GM18861 (cell line): ENCODE data around the gene TANC1.

Experiments
- ATAC-seq: cut with Tn5 transposase; IDR thresholded peaks from one replicate; pipeline ENCODE4 v1.9.1; 2021; ENCODE audit not compliant: unreplicated experiment

The TANC1 gene

GRCh38 chr2:159109517-159109916 lies 141.1 kb downstream of the TANC1 start:
- no peak for ATAC-seq

- ATAC-seq: no peak
These were observed 142.3 kb downstream of the TANC1 start for GRCh38 chr2:159110784-159111183.

- no peak for ATAC-seq
These were observed 143.0 kb downstream of the TANC1 start for GRCh38 chr2:159111346-159111927.

GRCh38 chr2:159114835-159115234 lies 146.4 kb downstream of the TANC1 start:
- no peak for ATAC-seq

GRCh38 chr2:159116922-159117321 lies 148.5 kb downstream of the TANC1 start:
- no peak for ATAC-seq

GRCh38 chr2:159117658-159118057 lies 149.2 kb downstream of the TANC1 start:
- ATAC-seq: no peak

GRCh38 chr2:159118115-159118858 lies 149.8 kb downstream of the TANC1 start:
- ATAC-seq: peak; percentile 93

GRCh38 chr2:159118859-159119500 lies 150.5 kb downstream of the TANC1 start:
- ATAC-seq: no peak

GRCh38 chr2:159119652-159120257 lies 151.3 kb downstream of the TANC1 start:
- no peak for ATAC-seq

- ATAC-seq: no peak
These were observed 155.3 kb downstream of the TANC1 start for GRCh38 chr2:159123786-159124185.

GRCh38 chr2:159124441-159124911 lies 156.0 kb downstream of the TANC1 start:
- no peak for ATAC-seq

- ATAC-seq: no peak
These were observed 156.6 kb downstream of the TANC1 start for GRCh38 chr2:159124931-159125467.

GRCh38 chr2:159125858-159126257 lies 157.4 kb downstream of the TANC1 start:
- no peak for ATAC-seq

GRCh38 chr2:159126432-159127022 lies 158.1 kb downstream of the TANC1 start:
- no peak for ATAC-seq

GRCh38 chr2:159128191-159128590 lies 159.8 kb downstream of the TANC1 start:
- ATAC-seq: no peak

GRCh38 chr2:159129269-159129668 lies 160.8 kb downstream of the TANC1 start:
- no peak for ATAC-seq

GRCh38 chr2:159129824-159130223 lies 161.4 kb downstream of the TANC1 start:
- no peak for ATAC-seq

- no peak for ATAC-seq
These were observed 161.9 kb downstream of the TANC1 start for GRCh38 chr2:159130302-159130701.

GRCh38 chr2:159131267-159131913 lies 162.9 kb downstream of the TANC1 start:
- no peak for ATAC-seq

- ATAC-seq: no peak
These were observed 163.5 kb downstream of the TANC1 start for GRCh38 chr2:159131914-159132281.

GRCh38 chr2:159133797-159134196 lies 165.4 kb downstream of the TANC1 start:
- ATAC-seq: no peak
